Uterus (tissue), 2 donors: ENCODE data around the gene CFAP97D2.

Source experiments
- CTCF ChIP-seq, 4 experiments: fragments of 200-600 bp in 2 of 4; fragments of 450-650 bp in 2 of 4; sonication (generic) in 2 of 4; IDR thresholded peaks; one replicate each; pipeline ENCODE4 v1.5.1; 2016 to 2019; ENCODE audit warnings: antibody characterized with exemption in 4 of 4, mild to moderate bottlenecking in 2 of 4, moderate library complexity in 1 of 4
- POLR2A ChIP-seq, 2 donors: fragments of 450-650 bp; IDR thresholded peaks; one replicate each; pipeline ENCODE4 v1.6.1; 2016; ENCODE audit warnings: antibody characterized with exemption in 2 of 2, mild to moderate bottlenecking in 1 of 2, moderate library complexity in 1 of 2

- TF ChIP-seq POLR2A (IDR thresholded peaks at IDR 0.05) (no peak), CTCF (IDR thresholded peaks at IDR 0.05) (no peak)
Observed at GRCh38 chr13:114162533-114162922, 16.5 kb upstream of the CFAP97D2 start.
